ENCODE data around the gene CCIN.

DNA sequence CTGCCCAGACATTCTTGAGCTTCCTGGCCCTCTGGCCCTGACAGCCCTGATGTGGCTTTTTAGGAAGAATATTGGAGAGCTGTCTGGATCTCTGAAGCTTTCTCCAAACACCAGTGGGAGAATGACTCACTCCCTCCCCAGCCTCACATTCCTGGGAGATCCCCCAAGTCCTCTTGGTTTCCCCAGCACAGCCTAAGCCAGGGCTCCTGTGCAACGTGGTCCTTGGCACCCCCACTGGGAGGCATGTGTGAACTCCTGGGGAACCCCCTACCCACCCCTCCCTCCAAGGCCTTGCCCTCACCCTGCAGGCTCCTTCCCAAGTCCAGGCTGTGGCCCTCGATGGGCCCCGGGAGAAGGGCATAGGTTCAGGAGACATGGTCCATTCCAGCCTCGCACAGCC is 20.0 kb upstream of the CCIN start:
- TF ChIP-seq, protein P1, sequence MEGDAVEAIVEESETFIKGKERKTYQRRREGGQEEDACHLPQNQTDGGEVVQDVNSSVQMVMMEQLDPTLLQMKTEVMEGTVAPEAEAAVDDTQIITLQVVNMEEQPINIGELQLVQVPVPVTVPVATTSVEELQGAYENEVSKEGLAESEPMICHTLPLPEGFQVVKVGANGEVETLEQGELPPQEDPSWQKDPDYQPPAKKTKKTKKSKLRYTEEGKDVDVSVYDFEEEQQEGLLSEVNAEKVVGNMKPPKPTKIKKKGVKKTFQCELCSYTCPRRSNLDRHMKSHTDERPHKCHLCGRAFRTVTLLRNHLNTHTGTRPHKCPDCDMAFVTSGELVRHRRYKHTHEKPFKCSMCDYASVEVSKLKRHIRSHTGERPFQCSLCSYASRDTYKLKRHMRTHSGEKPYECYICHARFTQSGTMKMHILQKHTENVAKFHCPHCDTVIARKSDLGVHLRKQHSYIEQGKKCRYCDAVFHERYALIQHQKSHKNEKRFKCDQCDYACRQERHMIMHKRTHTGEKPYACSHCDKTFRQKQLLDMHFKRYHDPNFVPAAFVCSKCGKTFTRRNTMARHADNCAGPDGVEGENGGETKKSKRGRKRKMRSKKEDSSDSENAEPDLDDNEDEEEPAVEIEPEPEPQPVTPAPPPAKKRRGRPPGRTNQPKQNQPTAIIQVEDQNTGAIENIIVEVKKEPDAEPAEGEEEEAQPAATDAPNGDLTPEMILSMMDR (conservative IDR thresholded peaks at IDR 0.05; ENCODE audit: low read depth, low read length): no peak
- TF ChIP-seq, protein P2, sequence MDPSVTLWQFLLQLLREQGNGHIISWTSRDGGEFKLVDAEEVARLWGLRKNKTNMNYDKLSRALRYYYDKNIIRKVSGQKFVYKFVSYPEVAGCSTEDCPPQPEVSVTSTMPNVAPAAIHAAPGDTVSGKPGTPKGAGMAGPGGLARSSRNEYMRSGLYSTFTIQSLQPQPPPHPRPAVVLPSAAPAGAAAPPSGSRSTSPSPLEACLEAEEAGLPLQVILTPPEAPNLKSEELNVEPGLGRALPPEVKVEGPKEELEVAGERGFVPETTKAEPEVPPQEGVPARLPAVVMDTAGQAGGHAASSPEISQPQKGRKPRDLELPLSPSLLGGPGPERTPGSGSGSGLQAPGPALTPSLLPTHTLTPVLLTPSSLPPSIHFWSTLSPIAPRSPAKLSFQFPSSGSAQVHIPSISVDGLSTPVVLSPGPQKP (IDR thresholded peaks at IDR 0.05; ENCODE audit: borderline replicate concordance, low read depth, low read length): no peak
- TF ChIP-seq RFX5 (IDR thresholded peaks at IDR 0.05; ENCODE audit: low read depth, low read length) (no peak), CEBPB (IDR thresholded peaks at IDR 0.05; ENCODE audit: low read depth, low read length) (no peak), MXI1 (IDR thresholded peaks at IDR 0.05; ENCODE audit: borderline replicate concordance, low read depth, low read length) (no peak), RAD21 (IDR thresholded peaks at IDR 0.05; ENCODE audit: low read length) (no peak), POLR2A (IDR thresholded peaks at IDR 0.05; ENCODE audit: low read depth, low read length) (no peak), MAZ (IDR thresholded peaks at IDR 0.05; ENCODE audit: borderline replicate concordance, low read depth, low read length) (no peak; the same call in 1 of the 2 replicates), RCOR1 (IDR thresholded peaks at IDR 0.05; ENCODE audit: insufficient replicate concordance, low read length) (no peak), NFE2L2 (IDR thresholded peaks at IDR 0.05; ENCODE audit: low read depth, low read length) (no peak)
- TF ChIP-seq, protein P3, sequence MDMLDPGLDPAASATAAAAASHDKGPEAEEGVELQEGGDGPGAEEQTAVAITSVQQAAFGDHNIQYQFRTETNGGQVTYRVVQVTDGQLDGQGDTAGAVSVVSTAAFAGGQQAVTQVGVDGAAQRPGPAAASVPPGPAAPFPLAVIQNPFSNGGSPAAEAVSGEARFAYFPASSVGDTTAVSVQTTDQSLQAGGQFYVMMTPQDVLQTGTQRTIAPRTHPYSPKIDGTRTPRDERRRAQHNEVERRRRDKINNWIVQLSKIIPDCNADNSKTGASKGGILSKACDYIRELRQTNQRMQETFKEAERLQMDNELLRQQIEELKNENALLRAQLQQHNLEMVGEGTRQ (IDR thresholded peaks at IDR 0.05; ENCODE audit: low read depth, low read length): no peak
